CD1c-positive myeloid dendritic cell (primary cell): ENCODE data around the gene AEN.
A peak's percentile ranks its signal among the peaks of the same experiment; 100 is the strongest.

ENCODE experiments used
- DNase-seq: peaks from one replicate; pipeline ENCODE4 v3.0.0-alpha.2; 2016; ENCODE audit errors: extremely low spot score

The AEN gene

GRCh38 chr15:88613074-88613944, 7.8 kb upstream of the AEN start:
- no peak for DNase-seq

GRCh38 chr15:88615303-88616107, 5.6 kb upstream of the AEN start:
- no peak for DNase-seq

- DNase-seq = no peak
These were observed 4.9 kb upstream of the AEN start for GRCh38 chr15:88616240-88616639.

- no peak for DNase-seq
These were observed 4.0 kb upstream of the AEN start for GRCh38 chr15:88617031-88617722.

GRCh38 chr15:88617790-88618189, 3.4 kb upstream of the AEN start:
- no peak for DNase-seq

- DNase-seq = no peak
These were observed 2.5 kb upstream of the AEN start for GRCh38 chr15:88618686-88619085.

GRCh38 chr15:88619796-88620195, 1.3 kb upstream of the AEN start:
- DNase-seq = no peak

GRCh38 chr15:88621789-88622604, 857 bp downstream of the AEN start:
- peak; percentile 48 for DNase-seq

GRCh38 chr15:88622605-88622975, 1.4 kb downstream of the AEN start:
- DNase-seq = no peak

- DNase-seq = peak; percentile 59
These were observed 1.9 kb downstream of the AEN start for GRCh38 chr15:88623061-88623460.

- no peak for DNase-seq
These were observed 2.5 kb downstream of the AEN start for GRCh38 chr15:88623632-88624031.

GRCh38 chr15:88624156-88624970, 3.2 kb downstream of the AEN start:
- DNase-seq = peak; percentile 53

- DNase-seq = no peak
These were observed 3.9 kb downstream of the AEN start for GRCh38 chr15:88624971-88625490.

- DNase-seq = no peak
These were observed 5.0 kb downstream of the AEN start for GRCh38 chr15:88625943-88626741.

- peak; percentile 40 for DNase-seq
These were observed 6.3 kb downstream of the AEN start for GRCh38 chr15:88627463-88627862.

GRCh38 chr15:88628018-88628654, 7.0 kb downstream of the AEN start:
- no peak for DNase-seq

GRCh38 chr15:88629071-88629470, 7.9 kb downstream of the AEN start:
- DNase-seq = no peak

- no peak for DNase-seq
These were observed 9.1 kb downstream of the AEN start for GRCh38 chr15:88630141-88630721.
